ENCODE measurements around the gene FHL5.

DNA sequence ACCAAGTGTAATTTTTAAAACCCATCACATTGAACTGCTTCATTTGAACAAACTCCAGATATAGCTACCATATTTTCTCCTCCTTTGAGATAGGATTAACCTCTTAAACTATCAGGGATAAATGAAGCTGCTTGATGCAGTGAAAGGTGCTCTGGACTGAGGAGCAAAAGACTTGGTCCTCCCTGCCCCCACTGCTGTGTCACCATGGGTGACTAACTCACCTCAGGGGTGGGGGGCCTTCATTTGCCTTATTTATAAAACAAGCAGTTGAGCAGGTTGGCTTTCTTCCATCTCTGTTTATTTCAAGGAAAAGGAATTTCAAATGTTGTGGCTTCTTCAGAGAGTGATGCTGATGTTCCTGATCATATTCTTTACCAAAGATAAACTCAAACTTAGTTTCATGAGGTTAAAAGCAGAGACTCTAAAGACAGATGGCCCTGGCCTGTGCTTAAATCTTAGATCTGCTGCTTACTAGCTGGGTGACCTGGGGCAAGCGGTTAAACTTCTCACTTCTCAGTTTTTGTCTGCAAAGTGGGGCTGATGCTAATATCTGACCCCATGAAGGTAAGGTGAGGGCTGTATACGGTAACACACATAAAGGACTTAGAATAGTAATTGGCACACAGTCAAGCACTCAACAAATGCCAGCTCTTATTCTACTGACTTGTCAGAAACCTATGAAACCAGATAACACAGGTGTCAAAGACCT, 50.5 kb downstream of the FHL5 start:
- TF ChIP-seq POLR2A (IDR thresholded peaks at IDR 0.05) (no peak), POLR2AphosphoS5 (IDR thresholded peaks at IDR 0.05) (no peak), EP300 (IDR thresholded peaks at IDR 0.05) (no peak)
- TF ChIP-seq, protein P1, sequence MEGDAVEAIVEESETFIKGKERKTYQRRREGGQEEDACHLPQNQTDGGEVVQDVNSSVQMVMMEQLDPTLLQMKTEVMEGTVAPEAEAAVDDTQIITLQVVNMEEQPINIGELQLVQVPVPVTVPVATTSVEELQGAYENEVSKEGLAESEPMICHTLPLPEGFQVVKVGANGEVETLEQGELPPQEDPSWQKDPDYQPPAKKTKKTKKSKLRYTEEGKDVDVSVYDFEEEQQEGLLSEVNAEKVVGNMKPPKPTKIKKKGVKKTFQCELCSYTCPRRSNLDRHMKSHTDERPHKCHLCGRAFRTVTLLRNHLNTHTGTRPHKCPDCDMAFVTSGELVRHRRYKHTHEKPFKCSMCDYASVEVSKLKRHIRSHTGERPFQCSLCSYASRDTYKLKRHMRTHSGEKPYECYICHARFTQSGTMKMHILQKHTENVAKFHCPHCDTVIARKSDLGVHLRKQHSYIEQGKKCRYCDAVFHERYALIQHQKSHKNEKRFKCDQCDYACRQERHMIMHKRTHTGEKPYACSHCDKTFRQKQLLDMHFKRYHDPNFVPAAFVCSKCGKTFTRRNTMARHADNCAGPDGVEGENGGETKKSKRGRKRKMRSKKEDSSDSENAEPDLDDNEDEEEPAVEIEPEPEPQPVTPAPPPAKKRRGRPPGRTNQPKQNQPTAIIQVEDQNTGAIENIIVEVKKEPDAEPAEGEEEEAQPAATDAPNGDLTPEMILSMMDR (IDR thresholded peaks at IDR 0.05), result no peak

Measured in sigmoid colon (tissue), 4 donors.